Measurements from ENCODE around the gene SPATC1L. TPM values are rescaled to one million over a fixed set of nuclear protein-coding genes. Genes with fewer than 3 reads are reported as not detected.
"Not testable (repeated sequence)": the region's sequence is repeated elsewhere in the genome, so short reads cannot be mapped to it uniquely, and the experiment has no call there.

Gene SPATC1L
- polyA plus RNA-seq, 1 donor from 2014 or later = 20.6 TPM

GRCh38 chr21:46141767-46142581 lies 42.3 kb downstream of the SPATC1L start:
- TF ChIP-seq RAD21 (conservative IDR thresholded peaks at IDR 0.05) = no peak
- TF ChIP-seq, protein P1, sequence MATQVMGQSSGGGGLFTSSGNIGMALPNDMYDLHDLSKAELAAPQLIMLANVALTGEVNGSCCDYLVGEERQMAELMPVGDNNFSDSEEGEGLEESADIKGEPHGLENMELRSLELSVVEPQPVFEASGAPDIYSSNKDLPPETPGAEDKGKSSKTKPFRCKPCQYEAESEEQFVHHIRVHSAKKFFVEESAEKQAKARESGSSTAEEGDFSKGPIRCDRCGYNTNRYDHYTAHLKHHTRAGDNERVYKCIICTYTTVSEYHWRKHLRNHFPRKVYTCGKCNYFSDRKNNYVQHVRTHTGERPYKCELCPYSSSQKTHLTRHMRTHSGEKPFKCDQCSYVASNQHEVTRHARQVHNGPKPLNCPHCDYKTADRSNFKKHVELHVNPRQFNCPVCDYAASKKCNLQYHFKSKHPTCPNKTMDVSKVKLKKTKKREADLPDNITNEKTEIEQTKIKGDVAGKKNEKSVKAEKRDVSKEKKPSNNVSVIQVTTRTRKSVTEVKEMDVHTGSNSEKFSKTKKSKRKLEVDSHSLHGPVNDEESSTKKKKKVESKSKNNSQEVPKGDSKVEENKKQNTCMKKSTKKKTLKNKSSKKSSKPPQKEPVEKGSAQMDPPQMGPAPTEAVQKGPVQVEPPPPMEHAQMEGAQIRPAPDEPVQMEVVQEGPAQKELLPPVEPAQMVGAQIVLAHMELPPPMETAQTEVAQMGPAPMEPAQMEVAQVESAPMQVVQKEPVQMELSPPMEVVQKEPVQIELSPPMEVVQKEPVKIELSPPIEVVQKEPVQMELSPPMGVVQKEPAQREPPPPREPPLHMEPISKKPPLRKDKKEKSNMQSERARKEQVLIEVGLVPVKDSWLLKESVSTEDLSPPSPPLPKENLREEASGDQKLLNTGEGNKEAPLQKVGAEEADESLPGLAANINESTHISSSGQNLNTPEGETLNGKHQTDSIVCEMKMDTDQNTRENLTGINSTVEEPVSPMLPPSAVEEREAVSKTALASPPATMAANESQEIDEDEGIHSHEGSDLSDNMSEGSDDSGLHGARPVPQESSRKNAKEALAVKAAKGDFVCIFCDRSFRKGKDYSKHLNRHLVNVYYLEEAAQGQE (IDR thresholded peaks at IDR 0.05; ENCODE audit: borderline replicate concordance) = no peak
- TF ChIP-seq SMC3 (conservative IDR thresholded peaks at IDR 0.05; ENCODE audit: poor library complexity) = no peak
- TF ChIP-seq EP300 (conservative IDR thresholded peaks at IDR 0.05; ENCODE audit: poor library complexity, severe bottlenecking) = no peak
- TF ChIP-seq MXI1 (conservative IDR thresholded peaks at IDR 0.05; ENCODE audit: poor library complexity, severe bottlenecking) = no peak
- TF ChIP-seq TAF1 (IDR thresholded peaks at IDR 0.05; ENCODE audit: low read depth) = no peak
- TF ChIP-seq POLR2AphosphoS5 (IDR thresholded peaks at IDR 0.05) = no peak
- no peaks in the 10 kb centered on the region for H3K36me3 ChIP-seq (ENCODE audit: insufficient read depth, low read length)
- no peaks in the 10 kb centered on the region for H4K20me1 ChIP-seq (ENCODE audit: insufficient read depth)
- no peak overlapping the region for H3K4me2 ChIP-seq (ENCODE audit: low read length)
- peaks cover 22% of the 10 kb centered on the region for H3K27me3 ChIP-seq (ENCODE audit: insufficient read depth, low read depth, low read length)
- H3K79me2 ChIP-seq (replicated peaks; ENCODE audit: insufficient read depth, low read length) = no peaks in the 10 kb centered on the region
- no peaks in the 10 kb centered on the region for H3F3A ChIP-seq (ENCODE audit: insufficient read depth, low read length, poor library complexity, severe bottlenecking)
- no peaks in the 10 kb centered on the region for H3K9me3 ChIP-seq (ENCODE audit: low read length)
- H2AFZ ChIP-seq (ENCODE audit: low read depth, low read length) = no peak overlapping the region
- H3K4me3 ChIP-seq (ENCODE audit: low read length) = no peak overlapping the region
- no peak overlapping the region for H3K9ac ChIP-seq (ENCODE audit: low read length)
- no peak overlapping the region for H3K27ac ChIP-seq (ENCODE audit: low read length)
- H3K9me2 ChIP-seq (ENCODE audit: insufficient read depth, low read length) = no peaks in the 10 kb centered on the region

GRCh38 chr21:46140352-46141003 lies 43.8 kb downstream of the SPATC1L start:
- H3K4me3 ChIP-seq (ENCODE audit: low read length); H3K79me2 ChIP-seq (replicated peaks; ENCODE audit: insufficient read depth, low read length); H3K36me3 ChIP-seq (ENCODE audit: insufficient read depth, low read length); H3K9ac ChIP-seq (ENCODE audit: low read length); H3F3A ChIP-seq (ENCODE audit: insufficient read depth, low read length, poor library complexity, severe bottlenecking); H2AFZ ChIP-seq (ENCODE audit: low read depth, low read length); H4K20me1 ChIP-seq (ENCODE audit: insufficient read depth); H3K4me2 ChIP-seq (ENCODE audit: low read length); H3K9me2 ChIP-seq (ENCODE audit: insufficient read depth, low read length); H3K9me3 ChIP-seq (ENCODE audit: low read length); H3K27ac ChIP-seq (ENCODE audit: low read length): not testable (repeated sequence)
- peaks cover 22% of the 10 kb centered on the region for H3K27me3 ChIP-seq (ENCODE audit: insufficient read depth, low read depth, low read length)

DNA sequence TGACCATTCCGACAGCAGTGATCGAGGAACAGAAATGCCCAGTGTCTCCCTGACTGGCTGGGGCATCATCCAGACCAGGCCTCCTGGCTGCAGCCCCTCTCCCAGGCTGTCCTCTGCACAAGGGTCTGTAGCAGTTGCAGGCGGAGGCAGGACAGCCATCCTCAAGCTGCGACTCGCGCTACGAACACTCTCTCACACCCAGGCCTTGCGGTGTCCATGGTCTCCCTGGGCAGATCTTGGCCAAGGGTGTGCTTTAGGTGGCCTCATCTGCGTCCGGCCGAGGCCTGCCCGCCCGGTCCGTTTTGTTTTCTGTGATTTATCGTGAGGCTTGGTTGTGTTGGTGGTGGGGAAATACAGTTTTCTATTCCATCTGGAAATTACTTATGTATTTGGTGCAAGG lies 44.6 kb downstream of the SPATC1L start:
- H3K36me3 ChIP-seq (ENCODE audit: insufficient read depth, low read length) = no peaks in the 10 kb centered on the region
- no peaks in the 10 kb centered on the region for H4K20me1 ChIP-seq (ENCODE audit: insufficient read depth)
- H3K4me3 ChIP-seq (ENCODE audit: low read length) = no peak overlapping the region
- H3K9me2 ChIP-seq (ENCODE audit: insufficient read depth, low read length) = no peaks in the 10 kb centered on the region
- no peak overlapping the region for H3K4me2 ChIP-seq (ENCODE audit: low read length)
- H2AFZ ChIP-seq (ENCODE audit: low read depth, low read length) = no peak overlapping the region
- H3K27me3 ChIP-seq (ENCODE audit: insufficient read depth, low read depth, low read length) = peaks cover 22% of the 10 kb centered on the region
- no peak overlapping the region for H3K27ac ChIP-seq (ENCODE audit: low read length)
- H3K9me3 ChIP-seq (ENCODE audit: low read length) = no peaks in the 10 kb centered on the region
- no peaks in the 10 kb centered on the region for H3F3A ChIP-seq (ENCODE audit: insufficient read depth, low read length, poor library complexity, severe bottlenecking)
- TF ChIP-seq EZH2 (IDR thresholded peaks at IDR 0.05; ENCODE audit: borderline replicate concordance, insufficient read depth, low read length, poor library complexity, severe bottlenecking) (no peak), MXI1 (conservative IDR thresholded peaks at IDR 0.05; ENCODE audit: poor library complexity, severe bottlenecking) (no peak), TAF1 (IDR thresholded peaks at IDR 0.05; ENCODE audit: low read depth) (no peak), EP300 (conservative IDR thresholded peaks at IDR 0.05; ENCODE audit: poor library complexity, severe bottlenecking) (no peak), RAD21 (conservative IDR thresholded peaks at IDR 0.05) (no peak), SMC3 (conservative IDR thresholded peaks at IDR 0.05; ENCODE audit: poor library complexity) (no peak), POLR2AphosphoS5 (IDR thresholded peaks at IDR 0.05) (no peak)
- TF ChIP-seq, protein P1 (IDR thresholded peaks at IDR 0.05; ENCODE audit: borderline replicate concordance) = no peak
- TF ChIP-seq, protein P2, sequence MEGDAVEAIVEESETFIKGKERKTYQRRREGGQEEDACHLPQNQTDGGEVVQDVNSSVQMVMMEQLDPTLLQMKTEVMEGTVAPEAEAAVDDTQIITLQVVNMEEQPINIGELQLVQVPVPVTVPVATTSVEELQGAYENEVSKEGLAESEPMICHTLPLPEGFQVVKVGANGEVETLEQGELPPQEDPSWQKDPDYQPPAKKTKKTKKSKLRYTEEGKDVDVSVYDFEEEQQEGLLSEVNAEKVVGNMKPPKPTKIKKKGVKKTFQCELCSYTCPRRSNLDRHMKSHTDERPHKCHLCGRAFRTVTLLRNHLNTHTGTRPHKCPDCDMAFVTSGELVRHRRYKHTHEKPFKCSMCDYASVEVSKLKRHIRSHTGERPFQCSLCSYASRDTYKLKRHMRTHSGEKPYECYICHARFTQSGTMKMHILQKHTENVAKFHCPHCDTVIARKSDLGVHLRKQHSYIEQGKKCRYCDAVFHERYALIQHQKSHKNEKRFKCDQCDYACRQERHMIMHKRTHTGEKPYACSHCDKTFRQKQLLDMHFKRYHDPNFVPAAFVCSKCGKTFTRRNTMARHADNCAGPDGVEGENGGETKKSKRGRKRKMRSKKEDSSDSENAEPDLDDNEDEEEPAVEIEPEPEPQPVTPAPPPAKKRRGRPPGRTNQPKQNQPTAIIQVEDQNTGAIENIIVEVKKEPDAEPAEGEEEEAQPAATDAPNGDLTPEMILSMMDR (IDR thresholded peaks at IDR 0.05; ENCODE audit: poor library complexity, severe bottlenecking) = no peak
- H3K9ac ChIP-seq (ENCODE audit: low read length) = no peak overlapping the region
- H3K79me2 ChIP-seq (replicated peaks; ENCODE audit: insufficient read depth, low read length) = no peaks in the 10 kb centered on the region
